Amniotic stem cell (primary cell): Measurements from ENCODE around the gene GDPD5.

Source experiments
- DNase-seq: peaks from one replicate; lab custom pipeline; 2025; lab: John Stamatoyannopoulos, UW

GDPD5 gene, protein sequence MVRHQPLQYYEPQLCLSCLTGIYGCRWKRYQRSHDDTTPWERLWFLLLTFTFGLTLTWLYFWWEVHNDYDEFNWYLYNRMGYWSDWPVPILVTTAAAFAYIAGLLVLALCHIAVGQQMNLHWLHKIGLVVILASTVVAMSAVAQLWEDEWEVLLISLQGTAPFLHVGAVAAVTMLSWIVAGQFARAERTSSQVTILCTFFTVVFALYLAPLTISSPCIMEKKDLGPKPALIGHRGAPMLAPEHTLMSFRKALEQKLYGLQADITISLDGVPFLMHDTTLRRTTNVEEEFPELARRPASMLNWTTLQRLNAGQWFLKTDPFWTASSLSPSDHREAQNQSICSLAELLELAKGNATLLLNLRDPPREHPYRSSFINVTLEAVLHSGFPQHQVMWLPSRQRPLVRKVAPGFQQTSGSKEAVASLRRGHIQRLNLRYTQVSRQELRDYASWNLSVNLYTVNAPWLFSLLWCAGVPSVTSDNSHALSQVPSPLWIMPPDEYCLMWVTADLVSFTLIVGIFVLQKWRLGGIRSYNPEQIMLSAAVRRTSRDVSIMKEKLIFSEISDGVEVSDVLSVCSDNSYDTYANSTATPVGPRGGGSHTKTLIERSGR

DNA sequence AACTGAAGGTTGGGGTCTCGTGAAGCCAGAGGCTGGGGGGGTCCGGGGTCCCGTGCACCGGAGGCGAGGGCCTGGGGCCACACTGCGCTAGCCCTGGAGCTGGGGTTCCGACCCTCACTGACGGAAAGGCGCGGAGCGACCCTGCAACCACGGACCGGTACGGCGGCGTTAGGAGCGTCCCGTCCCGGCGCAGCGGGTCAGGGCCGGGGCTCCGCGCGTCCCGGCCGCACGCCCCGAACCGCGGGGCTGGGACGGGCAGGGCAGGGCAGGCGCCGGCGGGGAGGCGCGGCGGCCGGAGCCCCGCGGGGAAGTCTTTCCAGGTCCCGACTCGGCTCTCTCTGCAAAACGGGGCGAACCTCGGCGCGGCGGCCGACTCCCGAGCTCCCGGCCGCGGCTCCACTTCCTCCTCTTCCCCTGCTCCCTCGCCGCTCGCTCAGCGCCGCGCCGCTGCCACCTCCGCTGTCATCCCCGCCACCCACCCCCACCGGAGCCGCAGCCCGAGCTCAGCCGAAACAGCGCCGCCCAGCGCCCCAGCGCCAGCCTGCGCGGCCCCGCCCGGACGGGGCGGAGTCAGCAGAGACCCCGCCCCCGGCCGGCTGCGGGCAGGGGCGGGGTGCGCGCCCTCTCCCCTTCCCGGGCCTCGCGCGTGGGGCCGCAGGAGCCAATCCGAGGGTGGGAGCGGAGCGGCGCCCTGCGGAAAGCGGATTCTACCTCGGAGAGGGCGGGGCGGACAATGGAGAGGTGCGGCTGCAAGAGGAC, at the start of gene GDPD5:
Gene GDPD5, minus strand, starts transcription at position 509 of the 759 bp plus-strand sequence. CDS start 48,206 bp downstream, outside the sequence.
- peak; percentile 54 for DNase-seq

DNA sequence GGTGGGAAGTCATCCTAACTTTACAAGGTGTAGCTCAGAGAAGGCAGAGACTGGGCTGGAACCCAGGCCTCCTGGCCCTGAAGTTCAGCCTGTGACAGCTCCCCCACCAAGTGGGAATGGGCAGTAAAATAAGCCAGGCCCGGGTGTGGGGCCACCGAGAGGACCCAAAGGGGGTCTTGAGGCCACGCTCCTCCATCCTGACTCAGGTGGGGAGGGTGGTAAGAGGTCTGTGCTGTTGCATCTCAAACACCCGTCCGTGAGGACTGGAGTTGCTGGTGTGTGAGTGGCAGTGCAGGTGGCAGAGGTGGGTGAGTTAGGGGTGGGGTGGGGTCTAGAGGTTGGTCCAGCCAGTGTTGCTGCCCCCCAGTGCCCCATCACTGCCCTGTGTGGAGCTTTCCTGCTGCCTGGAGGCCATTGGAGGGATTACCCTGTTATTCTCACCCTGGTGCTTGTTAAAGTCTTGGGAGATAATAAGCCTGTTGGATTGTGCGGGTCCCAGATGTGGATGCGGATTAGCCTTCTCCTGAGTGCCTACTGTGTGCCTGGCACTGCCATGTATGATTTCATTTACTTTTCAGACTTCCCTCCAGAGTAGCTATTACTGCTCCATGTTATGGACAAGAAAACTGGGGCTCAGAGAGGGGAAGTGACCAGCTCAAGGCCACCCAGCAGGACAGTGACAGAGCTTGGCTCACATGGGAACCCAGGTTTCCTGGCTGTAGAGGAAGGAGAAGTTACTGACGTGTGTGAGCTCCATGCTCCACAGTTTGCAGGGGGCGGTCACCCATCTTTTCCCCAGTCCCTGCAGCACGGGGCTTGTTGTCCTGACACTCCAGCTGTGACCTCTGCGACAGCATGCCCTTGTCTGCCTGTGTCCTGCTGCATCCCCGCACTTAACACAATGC, 49.2 kb upstream of the GDPD5 start:
- DNase-seq, result no peak

DNA sequence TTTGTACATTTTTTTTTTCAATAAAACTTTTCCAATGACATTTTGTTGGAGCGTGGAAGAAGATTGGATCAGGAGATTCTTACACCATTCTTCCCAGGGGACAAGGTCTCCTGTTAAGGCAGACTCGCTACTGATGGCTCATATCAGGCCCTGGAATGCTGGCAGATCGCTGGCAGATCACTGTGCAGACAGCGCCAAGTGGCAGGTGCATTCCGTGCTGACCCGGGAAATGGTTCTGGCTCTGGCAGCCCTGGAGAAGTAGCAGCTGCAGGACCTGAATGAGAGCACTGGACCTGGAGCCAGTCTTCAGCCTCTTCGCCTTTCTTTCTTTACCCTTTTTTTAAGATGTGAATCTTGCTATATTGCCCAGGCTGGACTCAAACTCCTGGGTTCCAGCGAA, 47.0 kb upstream of the GDPD5 start:
- no peak for DNase-seq

DNA sequence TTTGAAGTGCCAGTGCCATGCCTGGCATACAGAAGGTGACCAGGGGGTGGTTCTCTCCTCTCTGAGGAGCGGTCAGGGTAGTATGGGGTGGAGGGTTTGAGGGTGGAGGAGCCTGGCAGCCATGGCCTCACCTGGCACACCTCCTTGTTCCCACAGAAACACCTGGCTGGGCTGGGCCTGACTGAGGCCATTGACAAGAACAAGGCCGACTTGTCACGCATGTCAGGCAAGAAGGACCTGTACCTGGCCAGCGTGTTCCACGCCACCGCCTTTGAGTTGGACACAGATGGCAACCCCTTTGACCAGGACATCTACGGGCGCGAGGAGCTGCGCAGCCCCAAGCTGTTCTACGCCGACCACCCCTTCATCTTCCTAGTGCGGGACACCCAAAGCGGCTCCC, 45.9 kb upstream of the GDPD5 start:
- DNase-seq, result no peak

DNA sequence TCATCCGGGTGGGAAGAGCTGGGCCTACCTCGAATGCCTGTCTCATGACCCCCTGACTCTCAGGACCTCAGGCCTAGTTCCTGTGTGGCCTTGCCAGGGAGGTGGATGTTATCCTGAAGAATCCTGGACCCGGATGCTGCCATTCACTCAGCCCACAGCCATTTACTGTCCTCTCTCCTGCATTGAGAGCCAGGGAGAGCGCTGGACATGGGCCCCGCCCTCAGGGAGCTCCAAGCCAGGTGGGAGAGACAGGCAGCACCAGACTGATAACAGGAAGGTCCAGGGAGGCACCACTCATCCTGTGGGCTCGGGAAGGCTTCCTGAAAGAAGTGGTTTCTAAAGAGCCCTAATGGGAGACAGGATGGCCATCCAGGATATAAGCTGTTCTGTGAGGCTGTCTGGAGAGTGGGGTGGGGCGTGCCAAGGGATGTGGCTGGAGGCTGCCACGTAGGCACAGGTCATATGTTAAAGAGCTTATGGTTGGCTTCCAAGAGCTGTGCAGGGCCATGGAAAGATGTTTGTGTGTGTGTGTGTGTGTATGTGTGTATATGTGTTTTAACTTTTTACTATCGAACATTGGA, 44.9 kb upstream of the GDPD5 start:
- DNase-seq, result no peak

DNA sequence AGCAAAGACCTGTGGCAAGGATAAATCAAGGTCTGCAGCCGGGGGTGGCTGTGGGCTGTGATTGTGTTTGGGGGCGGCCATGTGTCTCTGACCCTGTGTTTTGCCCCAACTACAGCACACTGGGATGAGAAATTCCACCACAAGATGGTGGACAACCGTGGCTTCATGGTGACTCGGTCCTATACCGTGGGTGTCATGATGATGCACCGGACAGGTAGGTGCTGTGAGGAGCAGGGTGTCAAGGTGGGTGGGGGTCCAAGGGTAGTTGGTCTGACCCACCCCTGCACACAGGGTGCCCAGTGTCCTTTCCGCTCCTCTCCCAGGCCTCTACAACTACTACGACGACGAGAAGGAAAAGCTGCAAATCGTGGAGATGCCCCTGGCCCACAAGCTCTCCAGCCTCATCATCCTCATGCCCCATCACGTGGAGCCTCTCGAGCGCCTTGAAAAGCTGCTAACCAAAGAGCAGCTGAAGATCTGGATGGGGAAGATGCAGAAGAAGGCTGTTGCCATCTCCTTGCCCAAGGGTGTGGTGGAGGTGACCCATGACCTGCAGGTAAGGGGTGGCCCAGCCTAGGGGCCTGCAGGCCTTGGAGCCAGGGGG, 43.0 kb upstream of the GDPD5 start:
- no peak for DNase-seq

DNA sequence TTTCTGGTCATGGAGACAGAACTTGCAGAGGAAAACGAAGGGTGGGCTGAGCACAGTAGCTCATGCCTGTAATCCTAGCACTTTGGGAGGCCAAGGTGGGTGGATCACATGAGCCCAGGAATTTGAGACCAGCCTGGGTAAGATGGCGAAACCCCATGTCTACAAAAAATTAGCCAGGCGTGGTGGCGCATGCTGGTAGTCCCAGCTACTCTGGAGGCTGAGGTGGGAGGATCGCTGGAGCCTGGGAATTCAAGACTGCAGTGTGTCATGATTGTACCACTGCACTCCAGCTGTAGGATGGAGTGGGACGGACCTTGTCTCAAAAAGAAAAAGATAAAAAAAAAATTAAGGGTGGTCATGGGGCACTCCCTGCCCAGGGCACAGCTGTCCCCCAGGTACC, 42.2 kb upstream of the GDPD5 start:
- no peak for DNase-seq

DNA sequence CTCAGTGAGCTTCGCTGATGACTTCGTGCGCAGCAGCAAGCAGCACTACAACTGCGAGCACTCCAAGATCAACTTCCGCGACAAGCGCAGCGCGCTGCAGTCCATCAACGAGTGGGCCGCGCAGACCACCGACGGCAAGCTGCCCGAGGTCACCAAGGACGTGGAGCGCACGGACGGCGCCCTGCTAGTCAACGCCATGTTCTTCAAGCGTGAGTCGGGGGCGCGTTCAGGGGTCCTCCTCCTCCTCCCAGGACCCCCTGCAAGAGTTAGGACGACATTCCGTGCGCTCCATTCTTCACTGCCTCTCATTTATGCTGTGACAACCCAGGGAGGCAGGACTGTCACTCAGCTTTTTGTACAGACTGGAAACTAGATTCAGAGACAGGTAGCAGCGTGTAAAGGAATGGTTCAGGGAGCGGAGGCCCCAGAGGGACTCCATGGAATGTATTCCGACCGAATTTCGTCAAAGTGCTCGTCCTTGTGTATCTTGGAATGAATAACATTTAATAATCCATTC, 41.1 kb upstream of the GDPD5 start:
- no peak for DNase-seq

DNA sequence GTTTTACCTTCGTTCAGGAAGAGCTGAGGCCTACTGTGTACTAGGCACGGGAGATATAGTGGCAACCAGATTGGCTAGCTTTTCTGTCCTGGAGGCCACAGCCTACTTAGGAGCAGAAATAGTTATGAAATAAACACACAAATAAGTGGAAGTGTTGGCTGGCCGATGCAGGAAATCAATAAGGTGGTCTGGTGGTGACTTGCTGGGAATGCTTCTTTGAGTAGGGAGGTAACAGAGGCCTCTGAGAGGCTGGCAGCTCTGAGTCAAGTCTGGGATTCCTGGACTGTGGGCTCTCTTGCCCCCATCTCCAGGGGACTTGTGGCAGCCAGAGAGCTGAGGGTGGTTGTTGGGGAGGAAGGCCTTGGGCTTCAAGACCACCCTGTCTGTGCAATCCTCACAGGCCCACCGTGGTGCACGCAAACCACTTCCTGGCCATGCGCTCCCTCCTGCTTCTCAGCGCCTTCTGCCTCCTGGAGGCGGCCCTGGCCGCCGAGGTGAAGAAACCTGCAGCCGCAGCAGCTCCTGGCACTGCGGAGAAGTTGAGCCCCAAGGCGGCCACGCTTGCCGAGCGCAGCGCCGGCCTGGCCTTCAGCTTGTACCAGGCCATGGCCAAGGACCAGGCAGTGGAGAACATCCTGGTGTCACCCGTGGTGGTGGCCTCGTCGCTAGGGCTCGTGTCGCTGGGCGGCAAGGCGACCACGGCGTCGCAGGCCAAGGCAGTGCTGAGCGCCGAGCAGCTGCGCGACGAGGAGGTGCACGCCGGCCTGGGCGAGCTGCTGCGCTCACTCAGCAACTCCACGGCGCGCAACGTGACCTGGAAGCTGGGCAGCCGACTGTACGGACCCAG, 40.4 kb upstream of the GDPD5 start:
- no peak for DNase-seq

DNA sequence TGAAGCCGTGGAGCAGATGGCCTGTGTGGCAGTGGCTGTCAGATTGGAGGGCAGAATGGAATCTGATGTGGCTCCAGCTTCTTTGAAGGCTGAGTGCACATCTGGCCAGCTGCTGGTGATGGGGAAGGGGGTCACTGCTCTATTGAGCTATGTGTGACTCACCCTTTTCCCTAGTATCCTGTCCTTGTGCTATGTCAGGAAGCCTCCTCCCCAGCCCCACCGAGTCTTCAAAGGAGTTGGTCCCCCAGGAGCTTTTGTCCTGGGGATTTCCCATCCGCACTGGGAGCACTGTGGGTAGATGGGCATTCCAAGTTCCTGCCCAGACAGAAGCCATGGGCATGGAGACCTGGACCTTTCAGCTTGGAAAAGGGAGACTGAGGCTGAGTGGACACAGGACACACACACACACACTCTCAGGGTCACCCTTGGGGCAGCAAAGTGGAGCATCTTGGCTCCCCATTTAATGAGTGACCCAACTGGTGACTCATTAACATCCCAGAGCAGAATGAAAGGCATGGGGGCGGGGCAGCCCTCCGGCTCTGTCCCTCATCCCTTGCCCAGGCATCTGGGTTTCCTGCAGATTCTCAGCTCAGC, 39.6 kb upstream of the GDPD5 start:
- DNase-seq, result peak; percentile 37

DNA sequence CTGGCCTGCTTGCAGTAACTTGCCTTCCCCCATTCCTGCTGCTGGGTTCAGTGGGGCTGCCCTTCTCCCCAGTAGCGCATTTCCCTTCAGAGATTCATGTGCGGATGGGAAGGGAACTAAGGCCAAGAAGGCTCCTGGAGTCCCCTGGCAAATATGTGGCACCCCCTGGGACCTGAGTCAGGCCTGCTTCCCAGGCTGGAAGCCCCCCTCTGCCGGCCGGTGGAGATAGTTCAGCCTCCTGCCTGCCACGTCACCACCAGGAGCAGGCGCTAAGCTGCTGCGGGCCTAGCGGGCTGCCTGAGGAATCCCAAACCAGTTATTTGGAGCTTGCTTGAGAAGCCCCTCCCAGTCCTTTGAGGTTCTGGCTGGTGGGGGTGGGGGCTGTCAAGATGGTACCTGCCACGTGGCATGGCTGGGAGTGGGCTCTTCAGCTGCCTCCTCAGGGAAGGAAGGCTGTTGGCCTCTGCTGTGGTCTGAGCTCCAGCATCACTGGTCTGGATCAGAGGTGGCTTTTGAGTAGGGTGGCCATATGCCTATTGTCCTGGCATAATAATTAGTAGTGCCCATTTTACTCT, 38.3 kb upstream of the GDPD5 start:
- DNase-seq, result peak; percentile 88

DNA sequence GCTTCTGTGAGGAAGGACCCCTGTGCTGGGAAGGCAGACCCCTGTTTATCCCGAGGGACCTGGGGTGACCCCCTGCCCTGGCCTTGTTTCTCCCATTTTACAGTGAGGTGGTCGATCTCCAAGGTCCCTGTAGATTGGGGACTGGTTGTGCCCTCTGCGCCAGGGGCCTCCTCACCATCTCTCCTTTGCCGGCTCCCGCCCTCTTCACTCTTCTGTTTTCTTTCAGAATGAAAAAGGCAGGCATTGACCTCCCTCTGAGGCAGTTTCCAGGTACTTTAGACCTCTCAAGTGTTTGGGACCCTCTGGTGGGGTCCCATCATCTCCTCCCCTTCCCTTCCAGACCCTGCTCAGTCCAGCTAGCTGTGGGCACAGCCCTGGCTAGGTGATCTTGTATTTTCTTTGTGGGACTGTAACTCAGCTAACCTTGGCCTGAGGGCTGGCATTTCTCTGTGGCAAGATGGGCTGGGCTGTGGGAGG, 37.8 kb upstream of the GDPD5 start:
- no peak for DNase-seq

DNA sequence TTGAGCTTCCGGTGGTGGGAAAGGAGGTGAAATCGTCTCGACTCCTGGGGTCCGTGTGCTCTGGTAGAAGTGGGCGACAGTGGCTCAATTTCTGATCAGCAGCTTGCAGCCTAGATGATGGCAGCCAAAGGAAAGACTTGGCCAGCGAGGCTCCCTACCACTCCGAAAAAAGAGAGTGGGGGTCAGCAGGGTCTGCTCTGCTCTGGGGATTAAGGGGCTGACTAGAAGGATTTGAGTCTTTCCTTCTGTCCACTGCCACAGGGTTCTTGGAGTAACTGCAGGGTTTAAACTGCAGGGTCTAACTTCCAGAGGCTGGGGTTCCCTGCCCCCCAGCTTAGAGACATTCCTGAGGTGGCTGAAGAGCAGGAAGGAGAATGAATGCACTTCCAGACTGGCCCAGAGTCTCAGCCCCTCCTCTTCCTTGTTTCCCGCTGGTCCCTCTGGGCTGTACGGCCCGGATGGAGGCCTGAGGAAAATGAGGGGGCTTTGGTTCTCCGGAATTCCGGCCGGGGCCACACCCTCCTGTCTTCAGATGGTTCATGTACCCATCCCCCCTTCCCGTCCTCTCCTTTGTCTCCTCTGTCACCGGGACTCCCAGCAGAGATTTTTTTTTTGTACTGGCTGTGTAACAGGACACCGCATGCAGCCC, 37.2 kb upstream of the GDPD5 start:
- no peak for DNase-seq

DNA sequence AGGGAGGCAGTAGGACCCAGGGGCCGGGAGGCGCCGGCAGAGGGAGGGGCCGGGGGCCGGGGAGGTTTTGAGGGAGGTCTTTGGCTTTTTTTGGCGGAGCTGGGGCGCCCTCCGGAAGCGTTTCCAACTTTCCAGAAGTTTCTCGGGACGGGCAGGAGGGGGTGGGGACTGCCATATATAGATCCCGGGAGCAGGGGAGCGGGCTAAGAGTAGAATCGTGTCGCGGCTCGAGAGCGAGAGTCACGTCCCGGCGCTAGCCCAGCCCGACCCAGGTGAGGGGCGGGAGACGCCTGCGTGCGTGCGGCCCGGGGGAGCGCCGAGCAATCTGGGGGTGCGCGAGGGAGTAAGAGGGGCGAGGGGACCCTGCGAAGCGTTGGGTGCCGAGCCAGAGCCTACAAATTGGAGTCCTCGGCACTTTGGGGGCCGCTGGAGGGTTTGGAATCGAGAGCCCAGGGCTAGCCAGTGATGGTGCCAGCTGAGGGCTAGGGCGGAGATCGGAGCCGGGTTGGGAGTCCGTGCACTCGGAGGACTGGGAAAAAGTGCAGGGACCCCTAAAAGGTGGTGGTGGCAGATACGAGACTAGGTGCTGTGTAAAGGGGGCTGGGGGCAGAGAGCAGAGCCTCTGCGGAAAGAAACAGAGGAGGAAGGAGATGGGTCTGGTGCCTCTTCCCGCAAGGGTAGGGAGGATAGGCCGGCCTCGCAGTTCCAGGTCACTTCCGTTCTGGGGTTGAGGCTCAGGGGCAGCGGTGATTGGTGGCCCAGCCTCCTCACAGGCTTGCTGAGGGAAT, 36.5 kb upstream of the GDPD5 start, which contains the start of gene SERPINH1:
Gene SERPINH1, plus strand, starts transcription at position 206 of the 788 bp plus-strand sequence. CDS start 4,097 bp downstream, outside the sequence.
- DNase-seq, result peak; percentile 67

DNA sequence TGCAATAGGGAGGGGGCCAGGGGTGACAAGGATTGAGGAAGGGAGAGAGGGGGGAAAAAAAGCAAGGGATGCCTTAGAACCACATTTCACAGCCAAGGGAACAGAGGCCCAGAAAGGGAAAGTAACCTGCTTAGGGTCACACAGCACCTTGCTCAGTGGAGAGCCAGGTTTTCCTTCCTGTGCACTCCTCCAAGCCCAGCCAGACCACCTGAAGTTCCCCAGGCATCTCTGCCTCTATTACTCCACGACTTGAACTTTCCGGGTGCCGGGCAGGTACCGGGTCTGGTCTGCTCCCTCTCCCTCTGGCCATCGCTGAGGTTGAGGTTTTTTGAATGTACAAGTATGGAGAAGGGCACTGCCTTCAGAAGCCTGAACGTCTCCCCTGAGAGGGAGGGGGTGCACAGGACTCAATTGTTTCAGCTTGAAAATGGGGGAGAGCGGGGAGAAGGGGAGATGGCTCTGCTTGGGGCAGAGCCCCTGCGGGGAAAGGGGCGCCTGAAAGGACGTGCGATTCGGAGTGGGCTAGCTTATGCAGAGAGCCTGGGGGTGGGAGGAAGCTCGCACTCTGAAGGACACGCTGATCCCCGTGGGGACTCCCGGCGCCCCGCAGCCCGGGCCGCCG, 35.8 kb upstream of the GDPD5 start:
- no peak for DNase-seq

DNA sequence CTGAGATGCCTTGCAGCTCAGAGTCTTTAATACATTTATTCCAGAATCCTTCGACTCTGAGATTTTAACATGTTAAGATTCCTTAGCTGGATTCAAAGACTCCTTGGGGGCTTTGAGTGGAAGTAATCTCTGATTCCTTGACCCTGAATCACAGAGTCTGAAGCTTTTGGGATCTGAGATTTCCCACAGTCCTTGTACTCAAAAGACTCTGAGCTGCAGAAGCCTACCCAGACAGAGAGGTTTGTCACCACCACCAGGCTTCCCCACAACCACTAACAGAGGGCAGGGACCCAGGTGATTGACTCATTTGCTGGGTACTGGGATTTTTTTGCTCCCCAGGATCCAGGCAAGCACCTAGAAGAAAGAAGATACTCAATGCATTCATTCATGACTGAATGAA, 34.9 kb upstream of the GDPD5 start:
- DNase-seq, result no peak
